Measurements from ENCODE around the gene VWA3B.
"Not testable (repeated sequence)": the region's sequence is repeated elsewhere in the genome, so short reads cannot be mapped to it uniquely, and the experiment has no call there.

Gene VWA3B

DNA sequence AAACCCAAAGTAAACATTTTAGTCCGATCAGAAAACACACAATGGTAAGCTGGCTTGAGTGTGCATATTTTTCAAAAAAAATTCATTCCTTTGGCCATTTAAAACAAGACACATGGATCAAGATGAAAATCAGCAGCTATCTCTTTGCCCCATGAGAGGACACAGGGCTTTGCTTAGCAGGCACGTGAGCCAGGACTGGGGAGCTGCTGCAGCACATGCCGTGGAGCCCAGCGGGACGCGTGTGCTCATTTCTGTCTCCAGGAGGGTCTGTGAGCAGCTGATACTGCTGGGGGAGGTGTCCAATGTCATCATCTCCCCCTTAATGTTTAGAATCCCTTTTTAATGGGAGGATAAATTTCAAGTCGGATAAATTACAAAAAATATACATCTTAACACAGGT lies 209.5 kb downstream of the VWA3B start:
- DNase-seq (ENCODE audit: low read depth, low spot score): no peak
- ChIA-PET CTCF (interaction anchor here (1.3 kb wide), 1 partner anchor 10 kb away, joined by 3 read pairs; no protein-coding TSS in a partner anchor), POLR2A (no interaction called here)
- H3K4me3 ChIP-seq (ENCODE audit: low read depth, low read length): no peak overlapping the region
- no peak for TF ChIP-seq CTCF (IDR thresholded peaks at IDR 0.05; ENCODE audit: insufficient read depth, low read length, missing control alignments)

DNA sequence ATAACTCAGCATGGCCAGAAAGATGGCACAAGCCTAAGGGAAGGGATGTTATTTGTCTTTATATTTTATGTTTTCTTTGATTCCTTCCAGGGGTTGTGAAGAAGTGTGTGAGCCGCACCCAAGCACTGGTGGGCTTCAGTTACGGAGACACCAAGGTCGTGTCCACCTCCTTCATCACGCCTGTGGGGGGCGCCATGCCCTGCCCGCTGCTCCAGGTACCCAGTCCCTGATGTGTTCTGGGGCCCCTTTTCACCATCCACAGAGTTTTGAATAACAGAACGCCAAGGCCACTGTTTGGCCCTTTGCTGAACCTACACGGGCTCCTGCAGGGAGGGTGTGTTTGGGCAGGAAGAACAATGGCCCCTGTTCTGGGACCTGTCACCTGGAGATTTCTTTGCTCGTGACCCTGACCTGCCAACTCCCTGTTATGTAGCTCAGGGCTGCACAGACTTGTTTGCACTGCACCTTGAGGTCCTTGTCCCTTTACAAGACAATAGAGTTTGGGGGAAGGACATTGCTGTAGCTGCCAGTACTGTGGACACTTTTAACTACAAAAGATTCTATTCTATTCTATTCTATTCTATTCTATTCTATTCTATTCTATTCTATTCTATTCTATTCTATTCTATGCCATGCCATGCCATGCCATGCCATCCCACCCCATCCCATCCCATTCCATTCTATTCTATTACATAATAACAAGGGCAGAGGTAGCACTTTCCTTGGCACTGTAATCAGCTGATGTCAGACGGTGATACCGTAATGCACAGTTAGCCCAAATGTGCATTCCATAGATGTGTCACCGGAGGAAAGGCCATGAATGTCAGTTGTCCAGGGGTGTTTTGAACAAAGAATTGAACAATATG lies 211.1 kb downstream of the VWA3B start:
- no peak for DNase-seq (ENCODE audit: low read depth, low spot score)
- ChIA-PET POLR2A (no interaction called here), CTCF (no interaction called here)
- TF ChIP-seq CTCF (IDR thresholded peaks at IDR 0.05; ENCODE audit: insufficient read depth, low read length, missing control alignments): no peak
- H3K4me3 ChIP-seq (ENCODE audit: low read depth, low read length): no peak overlapping the region

GRCh38 chr2:98298683-98299164 lies 211.8 kb downstream of the VWA3B start:
- no peak overlapping the region for H3K4me3 ChIP-seq (ENCODE audit: low read depth, low read length)
- DNase-seq (ENCODE audit: low read depth, low spot score): no peak
- TF ChIP-seq CTCF (IDR thresholded peaks at IDR 0.05; ENCODE audit: insufficient read depth, low read length, missing control alignments): no peak
- CTCF ChIA-PET: no interaction called here
- POLR2A ChIA-PET: no interaction called here

DNA sequence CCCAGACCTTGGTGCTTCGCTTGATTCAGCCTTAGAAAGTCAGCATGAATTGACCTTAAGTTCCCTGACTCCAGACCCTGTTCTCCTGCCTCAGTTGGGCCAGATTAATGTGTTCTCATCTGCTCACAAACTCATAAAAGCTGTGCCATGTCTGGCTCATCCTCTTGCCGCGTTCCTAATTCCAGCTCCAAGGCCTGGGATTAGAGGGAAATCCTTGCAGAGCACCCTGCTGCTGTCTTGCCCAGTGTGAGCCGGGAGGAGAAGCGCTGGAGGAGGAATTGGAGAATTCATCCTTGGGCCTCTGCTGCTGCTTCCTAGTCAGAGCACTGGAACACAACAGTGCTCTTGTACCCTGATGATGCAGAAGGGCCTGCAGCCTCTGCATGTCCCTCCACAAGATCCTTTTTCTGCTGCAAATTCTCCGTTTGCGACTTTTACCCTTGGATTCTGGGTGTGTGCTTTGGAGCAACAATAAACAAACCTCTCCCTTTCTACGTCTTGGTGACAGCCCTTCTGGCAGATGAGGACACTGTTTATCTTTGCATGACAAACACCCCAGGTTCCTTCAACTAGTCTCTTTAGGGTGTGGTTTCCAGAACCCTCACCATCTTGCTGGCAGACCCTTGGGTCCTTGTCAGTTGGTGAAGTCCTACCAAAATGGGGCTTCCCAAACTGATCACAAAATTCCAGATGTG lies 212.4 kb downstream of the VWA3B start:
- CTCF ChIA-PET: no interaction called here
- H3K4me3 ChIP-seq (ENCODE audit: low read depth, low read length): no peak overlapping the region
- POLR2A ChIA-PET: no interaction called here
- DNase-seq (ENCODE audit: low read depth, low spot score): no peak
- TF ChIP-seq CTCF (IDR thresholded peaks at IDR 0.05; ENCODE audit: insufficient read depth, low read length, missing control alignments): no peak

DNA sequence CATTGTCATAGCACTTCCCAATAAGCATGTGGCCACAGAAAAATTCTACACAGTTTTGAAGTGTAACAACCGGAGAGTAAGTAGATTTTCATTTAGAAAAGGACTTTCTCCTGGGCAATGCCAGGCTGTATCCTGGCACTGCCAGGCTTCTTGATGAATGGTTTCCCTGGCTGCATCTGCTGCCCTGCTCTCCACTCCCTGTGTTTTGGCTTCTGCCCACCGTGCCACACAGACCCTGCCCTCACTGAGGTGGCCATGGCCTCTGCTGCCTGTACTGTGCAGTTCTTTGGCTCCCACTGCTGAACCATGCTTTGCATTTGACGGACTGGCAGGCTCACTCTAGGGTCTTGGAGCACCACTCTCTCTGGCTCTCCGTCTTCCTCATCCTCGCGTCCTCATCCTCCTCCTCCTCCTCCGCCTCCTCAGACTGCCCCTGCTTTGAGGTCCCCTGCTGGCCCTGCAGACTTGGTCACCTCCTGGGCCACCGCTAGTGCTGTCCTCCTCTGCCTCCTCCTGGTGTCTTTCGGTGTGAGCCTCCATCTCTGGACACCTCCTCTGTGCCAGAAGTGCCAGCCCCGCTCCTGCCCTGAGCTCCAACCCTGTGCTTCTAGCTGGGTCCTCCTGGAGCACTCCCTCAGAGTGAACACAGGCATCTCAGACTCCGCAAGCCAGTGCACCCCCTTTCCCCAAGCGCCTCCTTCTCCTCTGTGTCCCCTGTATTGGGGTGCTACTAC lies 213.3 kb downstream of the VWA3B start:
- CTCF ChIA-PET: no interaction called here
- no peak for TF ChIP-seq CTCF (IDR thresholded peaks at IDR 0.05; ENCODE audit: insufficient read depth, low read length, missing control alignments)
- H3K4me3 ChIP-seq (ENCODE audit: low read depth, low read length): no peak overlapping the region
- POLR2A ChIA-PET: no interaction called here
- DNase-seq (ENCODE audit: low read depth, low spot score): no peak

- no peak overlapping the region for H3K4me3 ChIP-seq (ENCODE audit: low read depth, low read length)
- DNase-seq (ENCODE audit: low read depth, low spot score): no peak
- TF ChIP-seq CTCF (IDR thresholded peaks at IDR 0.05; ENCODE audit: insufficient read depth, low read length, missing control alignments): no peak
- CTCF ChIA-PET: no interaction called here
- POLR2A ChIA-PET: no interaction called here
These were observed 214.5 kb downstream of the VWA3B start for GRCh38 chr2:98301469-98301868.

- CTCF ChIA-PET: interaction anchor here (1.3 kb wide), 1 partner anchor 11 kb away, joined by 3 read pairs; no protein-coding TSS in a partner anchor
These were observed 220.2 kb downstream of the VWA3B start for GRCh38 chr2:98307131-98307696.

More at GRCh38 chr2:98307131-98307696, 220.2 kb downstream of the VWA3B start:
- DNase-seq (ENCODE audit: low read depth, low spot score); H3K4me3 ChIP-seq (ENCODE audit: low read depth, low read length); POLR2A ChIA-PET: not testable (repeated sequence)
